Keratinocyte (primary cell): ENCODE data around the gene BCL11B. TPM values are rescaled to one million over a fixed set of nuclear protein-coding genes. Genes with fewer than 3 reads are reported as not detected.

ENCODE experiments used
- DNase-seq: peaks from one replicate; pipeline ENCODE4 v3.0.0-alpha.2; 2011; ENCODE audit warnings: low read depth, missing footprints, low spot score
- FAIRE-seq: peaks from 2 replicates; lab custom pipeline; 2011; peaks lifted over from hg19 to GRCh38; lab: Jason Lieb, UNC
- H2AFZ ChIP-seq: 2 replicates; pipeline ENCODE4 v1.6.0; 2012; ENCODE audit warnings: low read length, control low read depth, inconsistent platforms; ENCODE audit not compliant: control insufficient read depth
- H3K27ac ChIP-seq: 2 replicates; pipeline ENCODE4 v1.5.1; 2011; ENCODE audit warnings: low read length; ENCODE audit not compliant: control insufficient read depth, insufficient read depth
- H3K27me3 ChIP-seq: 3 replicates; pipeline ENCODE4 v1.6.0; 2011; ENCODE audit warnings: low read length; ENCODE audit not compliant: control insufficient read depth, insufficient read depth; ENCODE audit errors: extremely low read depth
- H3K36me3 ChIP-seq, 2 experiments: 2 replicates in 1 of 2; 3 replicates in 1 of 2; pipeline ENCODE4 v1.5.1; 2011; ENCODE audit warnings: low read length in 2 of 2, mild to moderate bottlenecking in 1 of 2; ENCODE audit not compliant: control insufficient read depth in 2 of 2, insufficient read depth in 2 of 2; ENCODE audit errors: extremely low read depth in 1 of 2
- H3K4me1 ChIP-seq: 3 replicates; pipeline ENCODE4 v1.5.1; 2011; ENCODE audit warnings: low read length; ENCODE audit not compliant: control insufficient read depth, insufficient read depth; ENCODE audit errors: extremely low read depth
- H3K4me2 ChIP-seq: 3 replicates; pipeline ENCODE4 v1.6.0; 2011; ENCODE audit warnings: low read depth, low read length; ENCODE audit not compliant: control insufficient read depth, insufficient read depth; ENCODE audit errors: extremely low read depth
- H3K4me3 ChIP-seq, 3 experiments: fragments of 200-600 bp in 1 of 3; sonication (generic) in 1 of 3; 2 replicates in 2 of 3; 3 replicates in 1 of 3; pipeline ENCODE4 v1.5.1; 2011 to 2016; ENCODE audit warnings: low read length in 3 of 3, mild to moderate bottlenecking in 3 of 3, control low read depth in 2 of 3, inconsistent platforms in 1 of 3, low read depth in 1 of 3, mixed read lengths in 1 of 3, mixed run types in 1 of 3, moderate library complexity in 1 of 3; ENCODE audit not compliant: control insufficient read depth in 2 of 3, insufficient read depth in 2 of 3; ENCODE audit errors: extremely low read depth in 1 of 3
- H3K79me2 ChIP-seq: 2 replicates; pipeline ENCODE4 v1.6.0; 2012; ENCODE audit warnings: low read length; ENCODE audit not compliant: control insufficient read depth, insufficient read depth
- H3K9ac ChIP-seq: 3 replicates; pipeline ENCODE4 v1.6.0; 2011; ENCODE audit warnings: low read length; ENCODE audit not compliant: control insufficient read depth, insufficient read depth; ENCODE audit errors: extremely low read depth
- H3K9me1 ChIP-seq: 3 replicates; pipeline ENCODE4 v1.6.0; 2011; ENCODE audit warnings: low read length; ENCODE audit not compliant: control insufficient read depth, insufficient read depth; ENCODE audit errors: extremely low read depth
- H3K9me3 ChIP-seq: 2 replicates; pipeline ENCODE4 v1.5.1; 2012; ENCODE audit warnings: low read depth, low read length; ENCODE audit not compliant: control insufficient read depth
- H4K20me1 ChIP-seq: 3 replicates; pipeline ENCODE4 v1.6.0; 2011; ENCODE audit warnings: low read length; ENCODE audit not compliant: control insufficient read depth, insufficient read depth; ENCODE audit errors: extremely low read depth
- CTCF ChIP-seq, 3 experiments: IDR thresholded peaks in 1 of 3; conservative IDR thresholded peaks in 1 of 3; optimal IDR thresholded peaks in 1 of 3; 2 replicates in 2 of 3; 3 replicates in 1 of 3; pipeline versions ENCODE3 to v1.5.1; 2011; ENCODE audit warnings: low read length in 3 of 3, mild to moderate bottlenecking in 3 of 3, moderate library complexity in 2 of 3, control low read depth in 1 of 3, inconsistent platforms in 1 of 3; ENCODE audit not compliant: insufficient read depth in 2 of 3; ENCODE audit errors: extremely low read depth in 1 of 3
- EZH2 ChIP-seq: IDR thresholded peaks from one replicate; pipeline ENCODE4 v1.6.1; 2012; ENCODE audit warnings: inconsistent platforms, mild to moderate bottlenecking, low read length, moderate library complexity
- dilution Hi-C: fragments of 300-500 bp; cut with MboI; formaldehyde crosslinking; loops from one replicate; pipeline ENCODE4 v1.7.0; 2020; ENCODE audit warnings: low sequenced_read_pairs; ENCODE audit not compliant: extremely low pct_ligation_motif_present
- polyA plus RNA-seq, 5 experiments: library from polyadenylated mRNA; depleted of rRNA in 3 of 5; stranded (reverse) in 3 of 5; stranded (forward) in 1 of 5; unstranded in 1 of 5; fragments of >200 nt; gene quantifications; 1 replicate in 1 of 5; 2 replicates in 3 of 5; 3 replicates in 1 of 5; pipeline versions ENCODE4 v1.2.1 to v1.2.3, GENCODE V29; 2011 to 2012; ENCODE audit warnings: missing spikeins in 2 of 5, low read depth in 1 of 5, low replicate concordance in 1 of 5

The BCL11B gene
- polyA plus RNA-seq, 1 donor (not counting 4 experiments of a cell fraction or from before 2014, with no cell fraction given): 5.2 TPM

- Histone ChIP-seq H3K27ac (no peak overlapping the region), H3K4me3 (no peak overlapping the region), H4K20me1 (peaks cover 4% of the 10 kb centered on the region), H3K4me2 (no peak overlapping the region), H3K9ac (no peak overlapping the region), H3K9me1 (no peaks in the 10 kb centered on the region), H2AFZ (no peak overlapping the region), H3K79me2 (peaks cover 94% of the 10 kb centered on the region), H3K4me1 (peaks cover 21% of the 10 kb centered on the region), H3K27me3 (no peaks in the 10 kb centered on the region), H3K36me3 (peaks cover 2 to 11% of the 10 kb centered on the region in 2 experiments), H3K9me3 (no peaks in the 10 kb centered on the region)
- FAIRE-seq (no peak), DNase-seq (no peak)
- no peak for TF ChIP-seq CTCF (optimal IDR thresholded peaks at IDR 0.05 in 1 of 3, IDR thresholded peaks at IDR 0.05 in 1 of 3, conservative IDR thresholded peaks at IDR 0.05 in 1 of 3; ENCODE audit: extremely low read depth in 1 of 3, insufficient read depth in 2 of 3, low read length in 3 of 3)
- dilution Hi-C loops: no loop called here
Observed at GRCh38 chr14:99205086-99205688, 66.8 kb downstream of the BCL11B start.

- Histone ChIP-seq H3K36me3 (peaks cover 3 to 14% of the 10 kb centered on the region in 2 experiments), H3K27me3 (no peaks in the 10 kb centered on the region)
- dilution Hi-C loops: no loop called here
Observed at GRCh38 chr14:99203801-99204200, 68.2 kb downstream of the BCL11B start.

More at GRCh38 chr14:99203801-99204200, 68.2 kb downstream of the BCL11B start:
- no peaks in the 10 kb centered on the region for H3K9me1 ChIP-seq
- H2AFZ ChIP-seq: no peak overlapping the region
- no peak overlapping the region for H3K4me2 ChIP-seq
- no peak for FAIRE-seq
- H3K27ac ChIP-seq: no peak overlapping the region
- H3K4me1 ChIP-seq: peaks cover 8% of the 10 kb centered on the region
- TF ChIP-seq CTCF (optimal IDR thresholded peaks at IDR 0.05 in 1 of 3, IDR thresholded peaks at IDR 0.05 in 1 of 3, conservative IDR thresholded peaks at IDR 0.05 in 1 of 3; ENCODE audit: extremely low read depth in 1 of 3, insufficient read depth in 2 of 3, low read length in 3 of 3) (no peak), EZH2 (no peak)
- no peaks in the 10 kb centered on the region for H3K9me3 ChIP-seq
- H4K20me1 ChIP-seq: no peaks in the 10 kb centered on the region
- H3K79me2 ChIP-seq: peaks cover 93% of the 10 kb centered on the region
- no peak overlapping the region for H3K4me3 ChIP-seq
- no peak overlapping the region for H3K9ac ChIP-seq
- DNase-seq: no peak
